Erythroblast (primary cell): ENCODE results near the gene CFAP46.

ENCODE experiments used
- GATA1 ChIP-seq: IDR thresholded peaks from 2 replicates; pipeline ENCODE4 v1.6.1; 2011; ENCODE audit warnings: low read depth, mild to moderate bottlenecking, control low read depth, low read length, moderate library complexity
- POLR2A ChIP-seq: IDR thresholded peaks from 2 replicates; pipeline ENCODE4 v1.6.1; 2011; ENCODE audit warnings: mild to moderate bottlenecking, low read length

- no peak for TF ChIP-seq POLR2A
- TF ChIP-seq GATA1, result no peak
These were observed 128.6 kb downstream of the CFAP46 start for GRCh38 chr10:132813560-132814468.
